NCI-H1092 treated with DMSO at 0.1 percent for 48 hours (cell line): ENCODE measurements around the gene GM2A.
A peak's percentile ranks its signal among the peaks of the same experiment; 100 is the strongest.

Experiments used
- DNase-seq: peaks from one replicate; lab custom pipeline; 2025; lab: John Stamatoyannopoulos, UW

Gene GM2A

GRCh38 chr5:151252762-151253604, at the start of gene GM2A:
Gene GM2A (plus strand): TSS chr5:151253185. CDS start chr5:151253217, 32 bp downstream.
- peak; percentile 94 for DNase-seq

- no peak for DNase-seq
Observed at GRCh38 chr5:151204051-151204450, 48.9 kb upstream of the GM2A start.

- DNase-seq = no peak
Observed at GRCh38 chr5:151205411-151205810, 47.6 kb upstream of the GM2A start.

- no peak for DNase-seq
Observed at GRCh38 chr5:151208481-151208914, 44.5 kb upstream of the GM2A start.

- DNase-seq = no peak
Observed at GRCh38 chr5:151212406-151212798, 40.6 kb upstream of the GM2A start.

GRCh38 chr5:151213803-151214613, 39.0 kb upstream of the GM2A start:
- no peak for DNase-seq

GRCh38 chr5:151214614-151215545, 38.1 kb upstream of the GM2A start:
- no peak for DNase-seq

GRCh38 chr5:151215546-151215880, 37.5 kb upstream of the GM2A start:
- DNase-seq = no peak

- DNase-seq = no peak
Observed at GRCh38 chr5:151216781-151217180, 36.2 kb upstream of the GM2A start.

GRCh38 chr5:151218177-151218576, 34.8 kb upstream of the GM2A start:
- no peak for DNase-seq

- no peak for DNase-seq
Observed at GRCh38 chr5:151219138-151219537, 33.8 kb upstream of the GM2A start.

- DNase-seq = no peak
Observed at GRCh38 chr5:151219789-151220188, 33.2 kb upstream of the GM2A start.

- no peak for DNase-seq
Observed at GRCh38 chr5:151221574-151221973, 31.4 kb upstream of the GM2A start.

GRCh38 chr5:151222054-151222789, 30.8 kb upstream of the GM2A start:
- DNase-seq = no peak

GRCh38 chr5:151222790-151223446, 30.1 kb upstream of the GM2A start:
- no peak for DNase-seq

- DNase-seq = peak; percentile 40
Observed at GRCh38 chr5:151223447-151224264, 29.3 kb upstream of the GM2A start, which contains the start of gene CCDC69. Gene CCDC69 (minus strand): TSS chr5:151224092. CDS start chr5:151223970, 122 bp downstream.

- no peak for DNase-seq
Observed at GRCh38 chr5:151224372-151224771, 28.6 kb upstream of the GM2A start.

- DNase-seq = no peak
Observed at GRCh38 chr5:151225071-151225470, 27.9 kb upstream of the GM2A start.

GRCh38 chr5:151225475-151225874, 27.5 kb upstream of the GM2A start:
- no peak for DNase-seq

GRCh38 chr5:151227918-151228447, 25.0 kb upstream of the GM2A start:
- DNase-seq = no peak
